ENCODE measurements around the gene TMEM151B.

Gene TMEM151B

DNA sequence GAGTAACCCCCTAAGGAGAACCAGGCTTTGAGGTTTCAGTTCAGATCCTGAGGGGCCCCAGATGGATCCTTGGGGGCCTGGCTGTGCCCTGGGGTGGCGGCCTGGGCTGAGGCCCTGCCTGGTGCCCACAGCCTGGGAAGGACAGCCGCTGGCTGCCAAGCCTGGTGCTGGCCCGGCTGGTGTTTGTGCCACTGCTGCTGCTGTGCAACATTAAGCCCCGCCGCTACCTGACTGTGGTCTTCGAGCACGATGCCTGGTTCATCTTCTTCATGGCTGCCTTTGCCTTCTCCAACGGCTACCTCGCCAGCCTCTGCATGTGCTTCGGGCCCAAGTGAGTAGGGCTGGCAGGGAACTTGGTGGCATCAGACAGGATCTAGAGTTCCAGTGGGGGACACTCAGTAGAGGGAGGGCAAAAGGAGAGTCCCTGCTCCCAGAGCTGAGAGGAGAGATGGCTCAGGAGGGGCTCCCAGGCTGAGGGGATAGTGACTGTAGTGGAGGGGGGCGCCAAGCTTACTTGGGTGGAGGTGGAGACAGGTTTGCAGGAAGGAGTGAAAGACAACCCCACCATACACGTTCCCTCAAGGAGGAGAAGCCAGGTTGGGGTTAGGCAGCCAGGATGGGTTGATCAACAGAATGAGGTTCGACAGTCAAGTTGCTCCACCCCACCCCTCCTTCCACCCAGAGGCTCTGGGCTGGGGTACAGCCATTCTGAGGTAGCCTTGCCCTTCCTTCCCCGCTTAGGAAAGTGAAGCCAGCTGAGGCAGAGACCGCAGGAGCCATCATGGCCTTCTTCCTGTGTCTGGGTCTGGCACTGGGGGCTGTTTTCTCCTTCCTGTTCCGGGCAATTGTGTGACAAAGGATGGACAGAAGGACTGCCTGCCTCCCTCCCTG lies 37.3 kb upstream of the TMEM151B start:
- DNase-seq (ENCODE audit: low read depth) = no peak

DNA sequence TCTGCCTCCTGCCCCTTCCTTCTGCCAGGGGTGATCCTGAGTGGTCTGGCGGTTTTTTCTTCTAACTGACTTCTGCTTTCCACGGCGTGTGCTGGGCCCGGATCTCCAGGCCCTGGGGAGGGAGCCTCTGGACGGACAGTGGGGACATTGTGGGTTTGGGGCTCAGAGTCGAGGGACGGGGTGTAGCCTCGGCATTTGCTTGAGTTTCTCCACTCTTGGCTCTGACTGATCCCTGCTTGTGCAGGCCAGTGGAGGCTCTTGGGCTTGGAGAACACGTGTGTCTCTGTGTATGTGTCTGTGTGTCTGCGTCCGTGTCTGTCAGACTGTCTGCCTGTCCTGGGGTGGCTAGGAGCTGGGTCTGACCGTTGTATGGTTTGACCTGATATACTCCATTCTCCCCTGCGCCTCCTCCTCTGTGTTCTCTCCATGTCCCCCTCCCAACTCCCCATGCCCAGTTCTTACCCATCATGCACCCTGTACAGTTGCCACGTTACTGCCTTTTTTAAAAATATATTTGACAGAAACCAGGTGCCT lies 36.6 kb upstream of the TMEM151B start:
- DNase-seq (ENCODE audit: low read depth) = no peak

DNA sequence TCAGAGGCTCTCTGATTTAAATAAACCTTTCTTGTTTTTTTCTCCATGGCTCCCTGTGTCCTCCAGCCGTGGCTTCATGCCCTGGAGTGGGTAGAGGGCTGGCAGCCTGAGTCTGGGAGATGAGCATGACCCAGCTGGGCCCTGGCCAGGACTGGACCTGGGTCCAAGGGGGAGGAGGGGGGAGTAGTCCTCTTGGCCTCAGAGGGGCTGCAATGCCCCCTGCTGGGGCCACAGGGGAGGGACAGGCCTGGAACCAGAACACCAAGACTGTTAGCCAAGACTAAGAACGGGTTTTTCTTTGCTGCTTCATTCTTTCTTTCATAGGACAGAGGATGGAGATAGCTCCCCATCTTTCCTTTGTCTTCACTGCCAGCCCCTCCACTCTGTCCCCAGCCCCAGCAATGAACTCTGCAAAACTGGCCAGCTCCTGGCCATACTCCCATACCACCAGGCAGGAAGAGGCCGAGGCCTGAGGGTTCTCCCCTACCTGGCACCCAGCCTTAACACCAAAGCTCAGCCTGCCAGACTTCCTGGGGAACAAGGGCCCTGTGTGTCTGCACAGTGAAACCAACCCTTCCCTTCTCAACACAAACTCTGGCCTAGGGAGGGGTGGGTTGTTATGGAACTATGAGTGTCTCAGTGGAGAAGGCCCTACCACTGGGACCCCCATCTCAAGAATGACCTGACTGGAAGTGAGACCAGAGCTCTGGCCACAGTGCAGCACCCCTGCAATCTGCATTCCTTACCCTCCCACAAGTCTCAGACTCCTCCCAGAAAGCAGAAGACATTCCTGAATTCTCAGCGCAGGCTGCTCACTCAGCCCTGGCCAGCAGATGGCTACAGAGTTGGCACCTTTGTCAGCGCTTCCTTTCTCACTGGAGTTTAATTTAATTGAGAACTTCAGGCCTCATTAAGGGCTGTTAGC lies 35.9 kb upstream of the TMEM151B start:
- DNase-seq (ENCODE audit: low read depth) = no peak

DNA sequence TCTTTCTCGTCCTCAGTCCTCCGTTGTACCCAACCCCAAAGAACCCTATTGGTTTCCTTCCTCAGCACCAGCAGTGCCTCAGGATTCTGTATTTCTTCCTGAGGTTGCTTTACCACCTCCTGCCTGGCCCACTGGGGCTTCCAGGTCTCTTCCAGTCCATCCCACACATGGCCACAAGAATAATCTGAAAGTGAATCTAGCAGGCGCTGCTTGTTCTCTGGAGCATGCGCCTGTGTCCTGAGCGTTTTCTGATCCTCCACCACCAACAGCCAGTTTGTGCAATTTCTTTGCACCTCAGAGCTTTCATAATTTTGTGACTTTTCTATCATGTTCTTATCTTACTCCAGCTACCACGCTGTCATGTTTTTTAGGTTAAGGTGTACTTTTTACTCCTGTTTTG lies 35.0 kb upstream of the TMEM151B start:
- no peak for DNase-seq (ENCODE audit: low read depth)

DNA sequence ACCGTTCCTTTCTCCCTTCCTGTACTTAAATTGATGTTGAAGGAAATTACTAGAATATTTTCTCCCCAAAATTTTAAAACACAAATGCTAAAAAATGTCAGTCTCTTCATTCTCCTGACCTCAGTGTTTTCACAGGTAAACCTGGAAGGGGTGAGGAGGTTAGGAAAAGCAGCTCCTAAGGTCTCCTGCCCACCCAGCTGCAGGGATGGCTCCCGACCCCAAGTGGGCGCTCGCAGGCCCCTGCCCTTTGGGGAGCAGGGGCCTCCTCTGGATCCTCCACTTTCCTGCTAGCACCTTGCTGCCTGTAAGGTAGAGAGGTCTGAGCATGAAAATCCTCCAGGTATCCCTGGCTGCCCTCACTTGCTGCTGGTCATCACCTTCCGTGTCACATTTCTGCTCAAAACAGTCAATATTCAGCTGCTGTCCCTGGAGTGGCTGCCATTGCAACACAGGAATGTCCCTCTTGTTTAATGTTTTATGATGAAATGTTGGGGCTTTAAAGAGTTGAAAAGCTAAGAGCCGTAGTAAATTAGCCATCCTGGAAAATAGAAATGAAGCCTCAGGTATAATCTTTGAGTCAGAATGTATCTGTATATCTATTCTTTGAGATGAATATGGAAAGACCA lies 34.2 kb upstream of the TMEM151B start:
- DNase-seq (ENCODE audit: low read depth) = no peak

DNA sequence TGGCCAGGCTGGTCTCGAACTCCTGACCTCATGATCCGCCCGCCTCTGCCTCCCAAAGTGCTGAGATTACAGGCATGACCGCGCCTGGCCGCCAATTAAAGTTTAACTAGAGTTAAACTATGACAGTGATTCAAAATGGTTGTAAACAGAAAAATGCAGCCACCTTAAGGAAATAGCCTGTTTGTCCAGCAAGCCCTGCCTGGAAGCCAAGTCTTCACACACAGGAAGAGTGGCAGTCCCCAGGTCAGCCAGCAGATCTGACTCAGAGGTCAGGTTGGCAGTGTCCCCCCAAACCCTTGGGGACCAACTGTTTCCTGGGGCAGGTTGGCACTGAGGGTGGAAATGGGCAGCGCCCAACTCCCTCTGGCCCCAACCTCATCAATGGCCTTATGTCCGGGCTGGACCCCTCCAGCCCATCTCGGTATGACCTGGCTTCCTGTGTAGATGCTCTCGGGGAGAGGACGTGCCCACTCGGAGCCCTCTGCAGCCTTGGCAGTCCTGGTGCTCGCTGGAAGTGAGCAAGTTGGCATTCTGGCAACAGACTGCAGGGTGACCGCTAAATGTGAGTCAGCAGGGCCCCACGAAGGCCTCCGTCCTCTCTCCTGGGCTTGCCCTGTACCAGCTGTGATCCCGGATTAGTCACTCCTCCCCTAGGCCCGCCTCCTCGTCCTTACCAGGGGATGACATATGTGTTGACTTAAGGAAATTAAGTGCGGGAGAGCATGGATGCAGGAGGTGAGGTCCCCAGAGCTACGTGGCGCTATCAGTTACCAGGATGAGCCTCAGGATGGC lies 33.0 kb upstream of the TMEM151B start:
- DNase-seq (ENCODE audit: low read depth) = no peak

DNA sequence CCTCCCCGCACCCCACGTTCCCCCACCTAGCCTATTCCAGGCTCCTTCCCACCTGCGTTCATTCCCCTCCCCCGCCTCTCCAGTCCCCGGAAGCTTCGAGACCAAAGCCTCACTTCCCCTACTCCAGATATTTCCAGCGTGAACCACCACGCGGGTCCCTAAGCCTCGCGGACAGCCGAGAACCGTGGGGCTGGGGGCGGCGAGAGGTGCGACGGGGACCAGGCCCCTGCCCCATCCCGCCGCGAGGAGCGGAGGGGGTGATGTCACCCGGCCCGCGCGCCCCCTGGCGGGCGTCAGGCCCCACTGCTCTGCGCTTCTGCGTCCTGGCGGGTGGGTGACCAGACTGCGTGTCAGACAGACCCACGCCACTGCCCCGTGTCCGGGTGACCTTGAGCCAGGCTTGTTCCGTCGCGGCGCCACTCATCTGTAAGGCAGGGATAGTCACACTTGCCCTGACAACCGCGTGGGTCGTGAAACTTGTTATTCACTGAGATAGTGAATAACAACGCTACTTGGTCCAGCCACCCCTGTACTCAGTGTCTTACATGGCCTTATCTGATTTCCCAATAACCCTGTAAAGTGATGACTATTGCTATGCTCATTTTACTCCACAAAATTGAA lies 32.3 kb upstream of the TMEM151B start:
- DNase-seq (ENCODE audit: low read depth) = peak; percentile 68

DNA sequence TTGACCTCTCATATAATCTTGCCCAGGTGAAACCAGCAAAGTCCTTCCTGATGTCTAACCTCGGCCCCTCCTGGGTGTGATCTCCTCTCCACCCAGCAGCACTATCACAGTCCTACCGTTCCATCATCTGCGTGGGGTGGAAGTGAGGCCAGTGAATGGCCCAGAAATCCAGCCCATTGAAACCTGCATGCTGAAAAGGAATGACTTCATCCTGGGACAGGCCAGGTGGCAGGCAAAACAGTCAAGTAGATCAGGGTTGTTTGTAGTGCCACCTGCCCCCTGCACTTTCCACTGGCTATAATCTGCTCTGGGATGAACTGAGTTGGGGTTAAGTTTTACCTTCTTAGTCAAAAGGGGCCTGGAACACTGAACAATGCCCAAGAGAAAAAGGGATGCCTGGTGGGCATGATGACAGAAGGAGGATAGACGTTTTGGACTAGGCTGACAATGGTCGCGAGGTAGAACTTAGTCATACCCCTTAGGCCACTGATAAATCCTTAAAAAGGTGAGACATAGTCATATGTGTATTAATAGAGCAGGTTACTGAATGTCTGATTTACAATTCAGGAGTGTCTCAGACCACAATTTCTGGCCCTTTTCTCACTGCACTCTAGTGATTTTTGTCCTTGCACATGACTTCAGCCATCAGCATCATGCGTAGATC lies 31.4 kb upstream of the TMEM151B start:
- no peak for DNase-seq (ENCODE audit: low read depth)

DNA sequence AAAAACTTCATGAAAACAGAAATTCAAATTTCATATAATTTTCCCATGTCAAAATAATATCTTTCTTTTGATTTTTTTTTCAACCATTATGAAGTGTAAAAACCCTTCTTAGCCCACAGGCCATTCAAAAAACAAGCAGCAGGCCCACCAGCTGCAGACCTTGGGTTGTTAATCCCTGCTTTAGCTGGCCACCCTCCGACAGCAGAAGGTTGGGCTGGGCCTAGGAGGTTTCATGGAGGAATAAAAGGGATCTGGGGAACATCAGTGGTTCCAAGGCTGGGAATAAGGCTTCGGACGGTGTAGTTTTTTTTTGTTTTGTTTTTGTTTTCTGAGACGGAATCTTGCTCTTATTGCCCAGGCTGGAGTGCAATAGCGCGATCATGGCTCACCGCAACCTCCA lies 26.9 kb upstream of the TMEM151B start:
- no peak for DNase-seq (ENCODE audit: low read depth)

DNA sequence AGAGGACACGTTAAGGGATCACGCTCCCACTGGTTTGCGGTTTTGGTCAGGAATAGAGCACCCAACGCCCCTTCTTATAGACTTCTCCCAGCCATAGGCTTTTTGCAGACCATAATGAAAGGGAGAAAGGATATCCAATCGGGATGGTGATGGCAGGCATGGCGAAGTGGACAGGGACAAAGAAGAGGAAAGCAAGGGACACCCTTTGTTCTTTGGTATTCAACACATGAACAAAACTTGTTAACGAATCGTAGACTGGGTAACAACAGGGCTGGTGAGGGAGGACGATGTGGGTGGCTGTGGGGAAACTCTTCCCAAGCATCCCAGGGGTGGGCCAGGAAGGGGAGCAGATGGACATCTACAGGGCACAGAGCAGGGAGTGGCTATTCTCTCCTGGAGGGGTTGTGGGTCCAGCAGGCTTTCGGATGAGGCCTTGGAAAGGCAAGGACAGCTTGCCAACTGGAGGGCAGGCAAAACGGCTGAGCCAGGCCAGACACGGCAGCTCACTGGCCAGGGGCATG lies 24.8 kb upstream of the TMEM151B start:
- no peak for DNase-seq (ENCODE audit: low read depth)

DNA sequence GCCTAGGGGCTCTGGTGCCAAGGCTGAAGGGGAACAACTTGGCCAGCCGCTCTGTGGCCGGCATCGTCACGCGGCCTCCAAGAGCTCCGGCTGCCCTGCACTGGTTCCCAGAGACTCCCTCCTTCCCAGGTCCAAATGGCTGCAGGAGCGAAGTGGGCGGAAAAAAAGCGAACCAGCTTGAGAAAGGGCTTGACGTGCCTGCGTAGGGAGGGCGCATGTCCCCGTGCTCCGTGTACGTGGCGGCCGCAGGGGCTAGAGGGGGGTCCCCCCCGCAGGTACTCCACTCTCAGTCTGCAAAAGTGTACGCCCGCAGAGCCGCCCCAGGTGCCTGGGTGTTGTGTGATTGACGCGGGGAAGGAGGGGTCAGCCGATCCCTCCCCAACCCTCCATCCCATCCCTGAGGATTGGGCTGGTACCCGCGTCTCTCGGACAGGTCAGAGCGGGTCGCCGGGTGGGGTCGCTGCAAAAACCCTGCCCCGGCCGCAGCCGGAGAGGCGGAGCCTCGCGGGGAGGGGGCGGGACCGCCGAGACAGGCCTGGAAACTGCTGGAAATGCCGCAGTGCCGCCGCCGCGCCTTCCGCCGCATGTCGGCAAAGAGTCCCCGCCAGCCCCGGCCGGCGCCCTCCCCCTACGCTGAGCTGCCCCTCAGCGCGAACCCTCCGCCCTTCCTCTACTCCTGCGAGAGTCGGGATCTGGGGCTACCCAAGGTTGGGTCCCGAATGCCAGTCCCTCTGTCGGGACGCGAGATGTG lies 24.2 kb upstream of the TMEM151B start:
- peak; percentile 84 for DNase-seq (ENCODE audit: low read depth)

DNA sequence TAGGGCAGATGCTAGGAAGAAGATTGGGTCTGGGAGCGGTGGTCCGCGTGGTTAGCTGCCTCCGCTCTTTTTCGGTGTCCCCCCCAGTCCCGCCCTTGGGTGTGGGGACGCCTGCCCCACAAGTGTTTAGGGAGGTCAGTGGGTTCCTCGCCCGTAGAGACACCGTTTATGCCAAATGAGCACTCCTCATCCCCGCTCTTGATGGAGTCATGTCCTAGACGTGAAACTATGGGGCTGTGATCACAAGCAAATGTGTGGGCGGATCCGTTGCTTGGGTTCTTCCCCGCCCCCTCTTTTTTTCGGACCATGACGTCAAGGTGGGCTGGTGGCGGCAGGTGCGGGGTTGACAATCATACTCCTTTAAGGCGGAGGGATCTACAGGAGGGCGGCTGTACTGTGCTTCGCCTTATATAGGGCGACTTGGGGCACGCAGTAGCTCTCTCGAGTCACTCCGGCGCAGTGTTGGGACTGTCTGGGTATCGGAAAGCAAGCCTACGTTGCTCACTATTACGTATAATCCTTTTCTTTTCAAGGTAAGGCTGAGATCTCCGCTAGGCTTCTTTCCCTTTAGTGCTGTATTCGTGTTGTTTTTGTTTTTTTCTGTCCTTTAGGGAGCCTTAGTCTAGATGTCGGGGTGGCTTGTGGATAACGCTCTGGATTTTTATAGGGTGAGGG lies 23.4 kb upstream of the TMEM151B start, which contains the start of gene HSP90AB1:
HSP90AB1 (plus strand) TSS at position 439 of the 675 bp plus-strand sequence. CDS start 1,529 bp downstream, outside the sequence.
- peak; percentile 92 for DNase-seq (ENCODE audit: low read depth)

DNA sequence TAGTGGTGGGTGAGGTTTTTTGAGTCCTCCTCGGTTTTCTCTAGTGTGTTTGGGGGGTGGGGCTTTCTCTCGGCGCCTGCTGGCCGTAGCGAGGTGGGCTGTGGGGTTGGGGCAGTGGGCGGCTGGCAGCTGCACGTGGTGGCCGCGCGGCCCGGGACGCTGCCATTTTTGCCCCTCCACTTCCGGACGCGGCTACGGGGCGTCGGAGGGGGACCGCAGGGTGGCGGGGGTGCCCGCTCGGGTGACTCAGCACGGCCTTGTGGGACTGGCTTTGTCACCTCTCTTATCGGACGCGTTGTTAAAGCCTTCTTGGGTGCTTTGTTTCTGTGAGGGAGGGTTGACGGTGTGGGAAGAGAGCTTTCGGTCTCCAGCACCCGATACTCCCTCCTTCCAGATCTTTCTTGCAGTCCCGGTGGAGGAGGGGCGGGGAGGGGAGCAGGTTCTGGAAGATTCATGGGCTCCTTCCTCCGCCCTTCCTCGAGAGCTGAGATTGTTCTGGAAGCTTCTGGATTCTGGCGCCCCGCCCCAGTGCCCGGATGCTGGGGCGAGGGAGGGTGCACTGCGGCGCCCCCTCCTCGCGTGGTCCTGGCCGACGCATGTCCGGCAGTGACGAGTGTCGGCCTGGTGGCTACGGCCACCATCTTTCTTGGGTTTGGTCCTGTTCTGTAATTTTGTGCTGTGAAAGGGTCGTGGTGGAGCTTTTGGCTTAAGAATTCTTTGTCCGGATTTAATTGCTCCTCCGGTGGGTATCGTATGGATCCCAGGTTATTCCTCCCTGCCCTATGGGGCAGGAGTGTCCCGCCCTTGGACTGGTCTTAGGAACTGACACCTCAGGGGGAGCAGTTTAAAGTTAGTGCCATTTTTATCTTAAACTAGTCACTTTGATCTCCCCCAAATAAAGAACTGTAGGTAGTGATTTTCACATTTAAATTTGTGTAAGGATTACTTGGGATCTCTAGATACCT lies 22.6 kb upstream of the TMEM151B start:
- DNase-seq (ENCODE audit: low read depth) = peak; percentile 87

DNA sequence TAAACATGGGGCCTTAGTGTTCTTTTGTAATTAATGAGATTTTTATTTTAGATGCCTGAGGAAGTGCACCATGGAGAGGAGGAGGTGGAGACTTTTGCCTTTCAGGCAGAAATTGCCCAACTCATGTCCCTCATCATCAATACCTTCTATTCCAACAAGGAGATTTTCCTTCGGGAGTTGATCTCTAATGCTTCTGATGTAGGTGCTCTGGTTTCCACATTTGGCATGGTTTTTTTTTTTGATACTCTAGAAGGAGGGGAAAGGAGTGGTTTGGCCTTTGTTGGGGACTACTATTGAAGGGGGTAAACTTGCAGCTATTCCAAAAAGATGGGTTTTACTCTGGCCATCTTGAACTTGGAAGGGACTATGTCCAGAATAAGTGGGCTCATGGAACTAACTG lies 21.7 kb upstream of the TMEM151B start:
- no peak for DNase-seq (ENCODE audit: low read depth)

DNA sequence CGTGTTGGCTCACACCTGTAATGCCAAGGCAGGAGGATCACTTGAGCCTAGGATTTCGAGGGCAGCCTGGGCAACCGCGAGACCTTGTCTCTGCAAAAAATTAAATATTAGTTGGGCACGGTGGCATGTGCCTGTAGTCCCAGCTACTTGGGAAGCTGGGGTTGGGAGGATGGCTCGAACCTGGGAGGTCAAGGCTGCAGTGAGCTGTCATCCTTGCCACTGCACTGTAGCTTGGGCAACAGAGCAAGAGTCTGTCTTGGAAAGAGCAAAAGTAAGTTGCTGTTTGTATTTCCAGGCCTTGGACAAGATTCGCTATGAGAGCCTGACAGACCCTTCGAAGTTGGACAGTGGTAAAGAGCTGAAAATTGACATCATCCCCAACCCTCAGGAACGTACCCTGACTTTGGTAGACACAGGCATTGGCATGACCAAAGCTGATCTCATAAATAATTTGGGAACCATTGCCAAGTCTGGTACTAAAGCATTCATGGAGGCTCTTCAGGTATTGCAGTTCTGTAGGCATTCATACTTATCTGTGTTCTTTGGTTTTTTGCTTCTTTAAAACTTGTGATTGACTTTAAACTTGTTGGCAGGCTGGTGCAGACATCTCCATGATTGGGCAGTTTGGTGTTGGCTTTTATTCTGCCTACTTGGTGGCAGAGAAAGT lies 21.0 kb upstream of the TMEM151B start:
- no peak for DNase-seq (ENCODE audit: low read depth)

DNA sequence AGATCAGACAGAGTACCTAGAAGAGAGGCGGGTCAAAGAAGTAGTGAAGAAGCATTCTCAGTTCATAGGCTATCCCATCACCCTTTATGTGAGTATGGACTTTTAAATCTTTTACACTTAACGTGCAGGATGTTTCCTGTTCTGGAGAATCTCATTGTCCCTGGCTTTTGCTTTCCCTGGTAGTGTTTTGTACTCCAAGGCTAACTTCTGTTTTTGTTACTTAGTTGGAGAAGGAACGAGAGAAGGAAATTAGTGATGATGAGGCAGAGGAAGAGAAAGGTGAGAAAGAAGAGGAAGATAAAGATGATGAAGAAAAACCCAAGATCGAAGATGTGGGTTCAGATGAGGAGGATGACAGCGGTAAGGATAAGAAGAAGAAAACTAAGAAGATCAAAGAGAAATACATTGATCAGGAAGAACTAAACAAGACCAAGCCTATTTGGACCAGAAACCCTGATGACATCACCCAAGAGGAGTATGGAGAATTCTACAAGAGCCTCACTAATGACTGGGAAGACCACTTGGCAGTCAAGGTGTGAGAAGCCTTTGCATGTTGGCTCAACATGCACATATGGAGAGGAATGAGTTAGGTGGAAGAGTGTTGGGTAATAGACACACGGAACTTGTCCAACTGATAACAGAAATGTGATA lies 20.1 kb upstream of the TMEM151B start:
- DNase-seq (ENCODE audit: low read depth) = no peak
